Esophagus mucosa (tissue), 1 donor: ENCODE results near the gene UMOD. TPM values are rescaled to one million over a fixed set of nuclear protein-coding genes. Genes with fewer than 3 reads are reported as not detected.
"Not testable (repeated sequence)": the region's sequence is repeated elsewhere in the genome, so short reads cannot be mapped to it uniquely, and the experiment has no call there.

ENCODE experiments used
- ATAC-seq: fragments of 200-7000 bp; cut with Tn5 transposase; one replicate; pipeline ENCODE4 v1.9.1; 2020
- total RNA-seq: library from RNA; stranded (reverse); gene quantifications from one replicate; pipeline ENCODE4 v1.2.4, GENCODE V29; 2023
- donor health status: DM: yes; HTN: yes; CAD: no.

UMOD gene
- total RNA-seq, 1 donor from 2014 or later, result not detected

- no peak for ATAC-seq
Observed at GRCh38 chr16:20320592-20320991, 31.9 kb downstream of the UMOD start.

- ATAC-seq, result no peak
Observed at GRCh38 chr16:20320178-20320577, 32.3 kb downstream of the UMOD start.

- no peak for ATAC-seq
Observed at GRCh38 chr16:20319406-20319805, 33.1 kb downstream of the UMOD start.

- no peak for ATAC-seq
Observed at GRCh38 chr16:20318437-20318836, 34.1 kb downstream of the UMOD start.

- ATAC-seq, result no peak
Observed at GRCh38 chr16:20318006-20318405, 34.5 kb downstream of the UMOD start.

- ATAC-seq, result no peak
Observed at GRCh38 chr16:20317117-20317516, 35.4 kb downstream of the UMOD start.

- ATAC-seq, result no peak
Observed at GRCh38 chr16:20316715-20317114, 35.8 kb downstream of the UMOD start.

GRCh38 chr16:20315764-20316163, 36.8 kb downstream of the UMOD start:
- no peak for ATAC-seq

GRCh38 chr16:20314575-20314974, 37.9 kb downstream of the UMOD start:
- ATAC-seq, result no peak

- ATAC-seq, result no peak
Observed at GRCh38 chr16:20313741-20314140, 38.8 kb downstream of the UMOD start.

GRCh38 chr16:20312536-20313095, 39.9 kb downstream of the UMOD start:
- ATAC-seq, result not testable (repeated sequence)

- no peak for ATAC-seq
Observed at GRCh38 chr16:20311548-20311947, 41.0 kb downstream of the UMOD start.

GRCh38 chr16:20310421-20311395, 41.8 kb downstream of the UMOD start:
- no peak for ATAC-seq

GRCh38 chr16:20309786-20310185, 42.7 kb downstream of the UMOD start:
- ATAC-seq, result no peak

GRCh38 chr16:20308801-20309590, 43.5 kb downstream of the UMOD start:
- ATAC-seq, result no peak

GRCh38 chr16:20308266-20308665, 44.2 kb downstream of the UMOD start:
- no peak for ATAC-seq

GRCh38 chr16:20307791-20308190, 44.7 kb downstream of the UMOD start:
- no peak for ATAC-seq

- no peak for ATAC-seq
Observed at GRCh38 chr16:20307240-20307671, 45.3 kb downstream of the UMOD start.

GRCh38 chr16:20306401-20306800, 46.1 kb downstream of the UMOD start:
- ATAC-seq, result no peak

- ATAC-seq, result no peak
Observed at GRCh38 chr16:20303012-20303411, 49.5 kb downstream of the UMOD start.

- ATAC-seq, result no peak
Observed at GRCh38 chr16:20302389-20302788, 50.1 kb downstream of the UMOD start.

- no peak for ATAC-seq
Observed at GRCh38 chr16:20301840-20302239, 50.7 kb downstream of the UMOD start.
